Kidney (tissue), 14 donors: ENCODE measurements around the gene EFCAB6. TPM values are rescaled to one million over a fixed set of nuclear protein-coding genes. Genes with fewer than 3 reads are reported as not detected.
A peak's percentile ranks its signal among the peaks of the same experiment; 100 is the strongest.

ENCODE experiments used
- DNase-seq, 5 donors: peaks; one replicate each; pipeline ENCODE4 v3.0.0-alpha.2; 2013 to 2020
- FAIRE-seq: peaks from 2 replicates; lab custom pipeline; 2012; peaks lifted over from hg19 to GRCh38; lab: Jason Lieb, UNC
- H3K27ac ChIP-seq, 2 donors: one replicate each; pipeline ENCODE4 v1.7.0; 2013; ENCODE audit warnings: low read depth in 2 of 2, low read length in 2 of 2, inconsistent platforms in 1 of 2
- H3K27me3 ChIP-seq: one replicate; pipeline ENCODE4 v1.7.1; 2013; ENCODE audit warnings: low read length, inconsistent platforms; ENCODE audit not compliant: control insufficient read depth, insufficient read depth
- H3K36me3 ChIP-seq, 3 donors: one replicate each; pipeline versions ENCODE4 v1.7.0 to v1.7.1; 2013; ENCODE audit warnings: low read length in 3 of 3, control low read depth in 1 of 3, inconsistent platforms in 1 of 3; ENCODE audit not compliant: insufficient read depth in 3 of 3, control insufficient read depth in 2 of 3
- H3K4me1 ChIP-seq, 3 donors: one replicate each; pipeline versions ENCODE4 v1.7.0 to v1.7.1; 2013; ENCODE audit warnings: low read length in 3 of 3, inconsistent platforms in 1 of 3, low read depth in 1 of 3; ENCODE audit not compliant: control insufficient read depth in 2 of 3, insufficient read depth in 2 of 3
- H3K4me3 ChIP-seq, 3 donors: one replicate each; pipeline versions ENCODE4 v1.7.0 to v1.8.1; 2013; ENCODE audit warnings: low read length in 3 of 3, control low read depth in 1 of 3, inconsistent platforms in 1 of 3
- H3K9ac ChIP-seq, 3 donors: one replicate each; pipeline versions ENCODE4 v1.7.0 to v1.7.1; 2013; ENCODE audit warnings: low read length in 3 of 3, control low read depth in 1 of 3, inconsistent platforms in 1 of 3
- H3K9me3 ChIP-seq, 3 donors: one replicate each; pipeline versions ENCODE4 v1.7.0 to v1.7.1; 2013; ENCODE audit warnings: low read length in 3 of 3, control low read depth in 1 of 3, inconsistent platforms in 1 of 3; ENCODE audit not compliant: control insufficient read depth in 2 of 3, insufficient read depth in 1 of 3
- intact Hi-C: fragments of 100-400 bp; cut with DNase I; formaldehyde crosslinking; loops from one replicate; pipeline ENCODE4 v1.11.1; 2022
- polyA plus RNA-seq: library from polyadenylated mRNA; stranded (reverse); fragments of 350-450 nt; fragmentation: Illumina TruSeq; extraction: RNeasy Lipid Tissue Mini Kit (QIAGEN cat#74804); gene quantifications from one replicate; pipeline ENCODE4 v1.2.3, GENCODE V29; 2014; ENCODE audit warnings: low read depth, low replicate concordance; ENCODE audit not compliant: insufficient read depth
- total RNA-seq: library from RNA; stranded (reverse); fragmentation: NEBNext Ultra II Directional; extraction: Animal tissue kit (Norgen Biotek cat#: 25700); gene quantifications from one replicate; pipeline ENCODE4 v1.2.1, GENCODE V29; 2021
- TF ChIP-seq, protein P1 (sequence below): IDR thresholded peaks from 3 replicates; pipeline ENCODE4 v1.5.1; 2012; ENCODE audit warnings: mild to moderate bottlenecking, moderate library complexity, borderline replicate concordance; ENCODE audit not compliant: insufficient read depth; ENCODE audit errors: extremely low read depth
- donor health status: control.
- donor health status: control.
- donor health status: control.
- donor health status: control.
- donor health status: control.
- donor health status: DM: yes; HTN: yes; CAD: no.
- donor health status: Normal renal cell carcinoma (clear cell type).

The EFCAB6 gene
- total and polyA plus RNA-seq, 2 donors from 2014 or later: 1.5 to 11.8 TPM

DNA sequence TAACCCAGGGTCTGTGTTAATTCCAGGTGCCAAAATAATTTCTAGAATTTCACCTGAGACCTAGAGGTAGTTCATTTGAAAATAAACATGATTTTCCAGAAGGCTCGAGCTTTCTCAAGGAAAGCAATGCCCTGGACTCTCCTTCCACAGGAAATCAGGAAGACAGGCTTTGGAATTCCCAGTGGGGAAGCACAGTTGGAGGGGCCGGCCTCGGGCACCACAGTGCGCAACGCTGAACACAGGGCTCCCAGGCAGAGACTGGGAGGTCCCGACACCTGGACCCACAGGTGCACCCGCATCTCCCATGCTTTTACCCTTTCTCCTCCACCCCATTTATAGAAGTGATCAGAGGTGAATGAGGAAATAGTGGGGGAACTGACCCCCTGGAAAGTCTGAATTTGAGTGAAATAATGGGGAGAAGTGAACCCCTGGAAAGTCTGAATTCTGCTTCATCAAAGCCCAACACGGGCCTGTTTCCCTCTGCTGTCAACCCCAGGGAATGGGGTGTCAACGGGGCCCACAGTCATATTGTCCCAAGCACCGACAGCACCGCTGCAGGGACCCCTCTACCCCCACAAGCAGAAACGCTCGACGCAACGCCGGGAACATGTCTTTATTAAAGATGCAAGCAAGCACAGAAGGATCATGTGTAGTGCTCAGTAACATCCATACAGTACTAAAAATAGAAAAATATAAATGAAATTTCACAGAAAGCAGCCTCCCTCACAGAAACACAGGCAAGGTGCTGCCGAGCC is 12.0 kb upstream of the EFCAB6 start:
- peaks cover 0 to 16% (median 15%) of the 10 kb centered on the region in 3 donors for H3K4me1 ChIP-seq
- H3K27ac ChIP-seq: no peak overlapping the region
- no peaks in the 10 kb centered on the region for H3K36me3 ChIP-seq
- H3K9ac ChIP-seq: no peak overlapping the region
- no peak for FAIRE-seq
- intact Hi-C loops: no loop called here
- TF ChIP-seq, protein P1, sequence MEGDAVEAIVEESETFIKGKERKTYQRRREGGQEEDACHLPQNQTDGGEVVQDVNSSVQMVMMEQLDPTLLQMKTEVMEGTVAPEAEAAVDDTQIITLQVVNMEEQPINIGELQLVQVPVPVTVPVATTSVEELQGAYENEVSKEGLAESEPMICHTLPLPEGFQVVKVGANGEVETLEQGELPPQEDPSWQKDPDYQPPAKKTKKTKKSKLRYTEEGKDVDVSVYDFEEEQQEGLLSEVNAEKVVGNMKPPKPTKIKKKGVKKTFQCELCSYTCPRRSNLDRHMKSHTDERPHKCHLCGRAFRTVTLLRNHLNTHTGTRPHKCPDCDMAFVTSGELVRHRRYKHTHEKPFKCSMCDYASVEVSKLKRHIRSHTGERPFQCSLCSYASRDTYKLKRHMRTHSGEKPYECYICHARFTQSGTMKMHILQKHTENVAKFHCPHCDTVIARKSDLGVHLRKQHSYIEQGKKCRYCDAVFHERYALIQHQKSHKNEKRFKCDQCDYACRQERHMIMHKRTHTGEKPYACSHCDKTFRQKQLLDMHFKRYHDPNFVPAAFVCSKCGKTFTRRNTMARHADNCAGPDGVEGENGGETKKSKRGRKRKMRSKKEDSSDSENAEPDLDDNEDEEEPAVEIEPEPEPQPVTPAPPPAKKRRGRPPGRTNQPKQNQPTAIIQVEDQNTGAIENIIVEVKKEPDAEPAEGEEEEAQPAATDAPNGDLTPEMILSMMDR: no peak
- no peaks in the 10 kb centered on the region for H3K27me3 ChIP-seq
- H3K9me3 ChIP-seq: no peaks in the 10 kb centered on the region
- peak in 2 of 5 donors; percentile 44 to 52 for DNase-seq
- H3K4me3 ChIP-seq: no peak overlapping the region

DNA sequence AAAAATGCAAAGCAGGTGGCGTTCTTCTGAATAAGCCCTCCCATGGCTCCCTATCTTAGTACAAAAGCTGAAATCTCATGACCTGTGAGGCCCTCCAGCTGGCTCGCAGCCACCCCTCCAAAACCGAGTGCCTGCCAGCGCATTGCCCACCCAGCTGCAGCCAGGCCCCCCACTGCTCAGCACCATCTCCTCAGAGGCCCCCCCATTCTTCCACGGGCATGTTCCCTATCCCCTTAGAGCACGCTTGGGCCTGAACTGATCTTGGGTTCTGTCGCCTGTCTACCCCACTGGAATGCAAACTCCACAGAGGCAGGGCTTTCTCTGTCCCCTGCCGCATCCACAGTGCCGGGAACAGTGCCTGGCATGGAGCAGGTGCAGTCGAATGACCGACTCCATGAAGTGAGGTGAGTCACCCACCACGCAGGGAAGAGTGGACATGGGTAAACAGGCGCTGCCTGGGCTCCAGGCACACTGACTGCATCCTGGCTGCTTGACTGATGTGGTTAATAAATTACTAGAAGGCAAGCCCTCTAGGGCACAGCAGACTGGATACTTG is 11.3 kb upstream of the EFCAB6 start:
- FAIRE-seq: no peak
- intact Hi-C loops: no loop called here
- TF ChIP-seq, protein P1: no peak
- H3K27ac ChIP-seq: peak overlapping the region; percentile 76 to 84
- no peaks in the 10 kb centered on the region for H3K27me3 ChIP-seq
- no peak overlapping the region for H3K9ac ChIP-seq
- peaks cover 0 to 16% (median 15%) of the 10 kb centered on the region in 3 donors for H3K4me1 ChIP-seq
- no peak overlapping the region for H3K4me3 ChIP-seq
- H3K9me3 ChIP-seq: no peaks in the 10 kb centered on the region
- peak; percentile 65 to 89 (median 77) for DNase-seq
- no peaks in the 10 kb centered on the region for H3K36me3 ChIP-seq

DNA sequence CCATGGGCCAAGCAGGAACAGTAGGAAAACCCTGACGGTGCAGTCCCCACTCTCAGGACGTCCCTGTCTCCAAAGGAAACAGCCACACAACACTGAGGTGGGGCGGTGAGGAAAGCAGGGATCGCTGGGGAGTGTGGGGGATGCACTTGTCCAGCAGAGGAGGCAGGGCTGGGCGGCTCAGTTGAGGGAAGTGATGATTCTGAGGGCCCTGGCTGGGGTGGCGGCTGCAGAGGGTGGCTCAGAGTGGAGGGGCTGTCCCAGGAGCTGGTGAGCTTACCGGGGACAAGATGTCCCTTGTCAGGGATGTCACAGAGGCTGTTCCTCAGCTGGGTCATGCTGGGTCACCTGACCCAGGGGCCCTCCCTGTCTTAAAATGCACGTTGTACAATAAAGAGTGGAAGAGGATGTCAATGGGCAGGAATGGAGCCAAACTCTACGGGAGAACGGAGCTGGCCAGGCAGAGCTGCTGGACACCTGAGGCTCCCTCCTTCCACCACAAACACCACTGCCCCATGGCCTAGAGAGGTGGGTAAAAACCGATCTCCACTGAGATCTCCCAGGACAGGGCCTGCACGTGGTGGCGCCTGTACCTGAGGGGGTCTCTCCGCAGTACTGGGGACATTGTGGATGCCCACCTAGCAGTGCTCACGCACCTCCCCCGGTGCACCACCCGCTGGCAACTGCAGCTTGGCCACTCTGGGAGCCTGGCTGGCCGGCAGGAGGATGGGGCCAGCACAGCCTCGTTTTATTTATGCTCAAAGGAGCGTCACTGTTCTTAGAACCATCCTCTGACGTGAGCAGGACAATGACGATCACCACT is 9.7 kb upstream of the EFCAB6 start:
- DNase-seq: peak in 2 of 5 donors; percentile 34 to 53
- TF ChIP-seq, protein P1: no peak

More for the DNA sequence above, 9.7 kb upstream of the EFCAB6 start:
- no peaks in the 10 kb centered on the region for H3K36me3 ChIP-seq
- H3K9me3 ChIP-seq: no peaks in the 10 kb centered on the region
- H3K9ac ChIP-seq: no peak overlapping the region
- H3K4me3 ChIP-seq: no peak overlapping the region
- no peak overlapping the region for H3K27ac ChIP-seq
- no peaks in the 10 kb centered on the region for H3K27me3 ChIP-seq
- intact Hi-C loops: no loop called here
- peaks cover 0 to 13% (median 13%) of the 10 kb centered on the region in 3 donors for H3K4me1 ChIP-seq
- no peak for FAIRE-seq
